HG02840 (cell line): ENCODE results near the gene HSD17B3.
"Not testable (repeated sequence)": the region's sequence is repeated elsewhere in the genome, so short reads cannot be mapped to it uniquely, and the experiment has no call there.

Experiments used
- ATAC-seq: cut with Tn5 transposase; IDR thresholded peaks from one replicate; pipeline ENCODE4 v1.9.1; 2021; ENCODE audit warnings: mild to moderate bottlenecking, moderate library complexity, moderate number of reproducible peaks; ENCODE audit not compliant: unreplicated experiment, low FRiP score

Gene HSD17B3

GRCh38 chr9:96302021-96302420 lies at the start of gene HSD17B3:
HSD17B3 (minus strand) TSS chr9:96302176; CDS start chr9:96302104, 72 bp downstream.
- no peak for ATAC-seq

DNA sequence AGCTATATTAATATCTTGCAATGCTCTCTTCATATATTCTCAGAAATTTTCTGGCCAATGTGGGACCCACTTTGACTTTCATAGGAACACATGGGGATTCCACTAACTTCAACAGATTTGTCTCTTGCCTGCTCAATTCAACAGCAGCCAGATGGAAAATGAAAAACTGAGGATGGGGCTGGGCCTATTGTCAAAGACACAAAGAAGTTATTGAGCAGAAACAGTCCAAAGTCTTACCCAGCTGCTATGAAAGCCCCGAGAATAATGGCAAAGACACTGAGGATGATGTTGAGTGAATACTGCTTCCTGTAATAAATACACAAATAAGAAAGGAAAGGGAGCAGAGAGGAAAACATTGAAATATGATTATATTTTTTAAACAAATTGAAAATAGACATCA lies 48.9 kb upstream of the HSD17B3 start:
- ATAC-seq: no peak

DNA sequence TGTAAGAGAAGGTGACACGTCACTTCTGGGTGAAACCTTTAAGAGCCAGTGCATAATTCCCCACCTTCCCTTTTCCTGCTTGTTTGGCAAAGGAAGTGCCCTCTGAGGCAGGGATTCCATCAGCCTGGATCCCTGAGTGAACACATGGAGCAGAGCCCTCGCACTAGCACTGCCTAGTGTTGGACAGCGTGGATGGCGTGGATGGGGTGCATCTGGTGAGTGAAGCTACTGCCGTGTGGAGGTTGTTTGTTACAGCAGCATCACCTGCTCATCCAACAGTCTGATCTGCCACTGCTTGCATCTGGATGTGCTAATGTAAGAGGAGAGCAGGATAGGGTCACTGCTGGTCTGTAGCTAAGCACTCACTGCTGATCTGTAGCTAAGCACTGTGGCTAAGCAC lies 46.3 kb upstream of the HSD17B3 start:
- no peak for ATAC-seq

DNA sequence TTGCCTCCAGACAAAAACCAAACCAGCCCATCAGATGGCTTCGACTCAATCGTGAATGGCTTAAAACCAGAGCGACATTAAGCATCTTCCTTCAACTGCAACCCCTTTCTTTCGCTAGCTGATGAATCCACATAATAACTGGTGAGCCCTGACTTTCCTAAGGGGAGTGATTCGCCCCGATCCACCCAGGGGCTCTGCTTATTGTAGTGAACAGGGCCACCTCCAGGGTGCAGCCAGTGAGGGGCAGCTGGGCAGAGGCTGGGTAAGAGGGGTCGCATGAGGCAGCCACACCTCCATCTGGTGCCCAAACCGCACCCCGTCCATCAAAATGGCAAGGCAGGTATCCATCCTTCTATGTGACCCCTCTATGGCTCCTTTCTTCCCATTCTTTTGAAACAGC lies 43.6 kb upstream of the HSD17B3 start:
- ATAC-seq: no peak

DNA sequence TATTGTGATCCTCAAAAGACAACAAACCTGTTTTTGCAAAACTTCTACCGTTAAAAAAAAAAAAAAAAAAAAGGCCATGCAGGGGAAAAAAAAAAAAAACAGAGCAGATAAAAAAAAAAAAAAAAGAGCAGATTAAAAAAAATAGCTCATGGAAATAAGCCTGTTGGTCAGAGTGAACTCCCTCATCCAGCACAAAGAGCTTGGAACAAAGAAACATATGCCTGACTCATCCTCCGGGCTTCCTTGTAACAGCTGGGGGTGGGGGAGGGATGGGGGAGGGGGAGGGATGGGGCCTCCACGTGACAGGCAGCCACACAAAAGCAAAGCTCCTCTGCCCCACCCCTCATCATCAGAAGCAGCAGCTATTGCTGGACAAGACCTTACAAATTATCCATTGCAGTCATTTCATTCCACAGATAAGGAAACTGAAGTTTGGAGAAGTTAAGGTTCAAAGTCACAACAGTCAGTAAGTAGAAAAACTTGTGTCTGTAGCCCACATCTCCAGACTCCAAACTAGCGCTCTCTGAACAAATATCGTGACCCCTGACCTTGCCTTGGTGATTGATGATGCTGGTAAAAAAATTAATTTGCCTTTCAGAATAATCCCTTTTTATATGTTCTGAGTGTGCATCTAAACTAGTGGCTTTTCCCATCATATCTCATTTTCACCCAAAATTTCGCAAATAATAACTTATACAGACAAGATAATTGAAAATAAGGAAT lies 42.6 kb upstream of the HSD17B3 start:
- no peak for ATAC-seq

GRCh38 chr9:96343515-96344360 lies 41.8 kb upstream of the HSD17B3 start:
- ATAC-seq: no peak

- no peak for ATAC-seq
These were observed 40.7 kb upstream of the HSD17B3 start for GRCh38 chr9:96342571-96343245.

DNA sequence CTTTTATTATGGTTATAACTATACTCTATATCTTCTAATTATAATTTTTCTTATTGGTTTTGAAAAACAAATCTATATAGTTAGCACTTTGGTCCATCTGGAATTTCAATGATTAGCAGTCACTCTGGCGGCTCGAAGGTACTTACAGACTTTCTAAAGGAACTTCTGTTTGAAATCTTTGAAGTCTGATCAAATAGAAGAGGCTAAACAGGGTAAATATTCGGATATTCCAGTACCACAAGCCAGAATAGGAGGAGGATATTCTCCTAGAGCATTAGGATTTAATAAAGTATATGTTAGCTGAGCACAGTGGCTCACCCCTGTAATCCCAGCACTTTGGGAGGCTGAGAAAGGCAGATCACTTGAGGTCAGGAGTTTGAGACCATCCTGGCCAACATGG lies 38.7 kb upstream of the HSD17B3 start:
- no peak for ATAC-seq

DNA sequence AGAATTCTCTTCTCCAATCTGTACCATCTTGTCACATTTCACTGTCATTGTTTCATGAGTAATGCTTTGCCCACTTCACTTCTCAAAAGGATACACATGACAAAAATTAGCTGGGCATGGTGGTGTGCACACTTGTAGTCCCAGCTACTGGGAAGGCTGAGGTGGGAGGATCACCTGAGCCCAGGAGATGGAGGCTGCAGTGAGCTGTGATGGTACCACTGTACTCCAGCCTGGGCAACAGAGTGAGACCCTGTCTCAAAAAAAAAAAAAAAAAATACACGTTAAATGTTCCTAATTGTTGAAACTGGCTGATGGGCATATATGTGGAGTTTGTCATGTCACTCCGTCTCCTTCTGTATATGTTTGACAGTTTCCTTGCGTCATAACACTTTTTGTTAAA lies 36.3 kb upstream of the HSD17B3 start:
- no peak for ATAC-seq

DNA sequence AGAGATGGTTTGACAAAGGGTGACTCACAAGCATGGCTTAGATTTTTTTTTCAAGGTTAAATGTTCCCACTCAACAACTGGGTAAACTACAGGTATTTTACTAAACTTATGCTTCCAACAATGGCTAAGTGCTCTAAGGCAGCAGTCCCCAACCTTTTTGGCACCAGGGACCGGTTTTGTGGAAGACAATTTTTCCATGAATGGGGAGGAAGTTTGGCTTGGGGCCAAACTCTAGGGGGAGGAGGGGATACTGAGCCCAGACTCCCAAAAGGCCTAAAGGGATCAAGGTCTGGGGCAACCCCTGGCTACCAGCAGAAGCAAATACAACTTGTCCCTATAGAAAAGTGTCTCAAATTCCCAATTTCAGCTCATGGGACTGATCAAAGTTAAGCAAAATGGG lies 32.0 kb upstream of the HSD17B3 start:
- no peak for ATAC-seq

DNA sequence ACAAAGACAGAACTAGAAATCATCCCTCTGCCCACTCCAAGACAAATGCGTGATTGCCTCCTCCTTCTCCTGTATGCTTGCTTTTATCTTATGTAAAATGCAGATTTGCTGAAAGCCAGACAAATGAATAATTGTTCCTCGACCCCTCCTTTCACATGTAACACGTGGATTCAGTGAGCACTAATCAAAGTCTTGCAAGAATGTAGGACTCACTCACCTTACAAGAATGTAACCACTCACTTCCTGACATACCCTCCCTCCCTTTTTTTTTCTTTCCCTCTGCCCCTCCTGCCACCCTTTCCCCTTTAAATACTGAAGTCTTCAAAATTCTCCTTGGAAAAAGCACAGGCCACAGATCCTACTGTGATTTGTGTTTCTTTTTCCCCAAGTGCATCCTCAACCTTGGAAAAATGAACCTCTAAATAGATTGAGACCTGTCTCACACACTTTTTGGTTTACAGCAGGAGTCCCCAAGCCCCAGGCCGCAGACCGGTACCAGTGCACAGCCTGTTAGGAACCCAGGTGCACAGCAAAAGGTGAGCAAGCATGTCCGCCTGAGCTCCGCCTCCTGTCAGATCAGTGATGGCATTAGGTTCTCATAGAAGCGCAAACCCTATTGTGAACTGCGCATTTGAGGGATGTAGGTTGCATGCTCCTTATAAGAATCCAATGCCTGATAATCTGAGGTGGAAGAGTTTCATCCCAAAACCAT lies 29.4 kb upstream of the HSD17B3 start:
- no peak for ATAC-seq

DNA sequence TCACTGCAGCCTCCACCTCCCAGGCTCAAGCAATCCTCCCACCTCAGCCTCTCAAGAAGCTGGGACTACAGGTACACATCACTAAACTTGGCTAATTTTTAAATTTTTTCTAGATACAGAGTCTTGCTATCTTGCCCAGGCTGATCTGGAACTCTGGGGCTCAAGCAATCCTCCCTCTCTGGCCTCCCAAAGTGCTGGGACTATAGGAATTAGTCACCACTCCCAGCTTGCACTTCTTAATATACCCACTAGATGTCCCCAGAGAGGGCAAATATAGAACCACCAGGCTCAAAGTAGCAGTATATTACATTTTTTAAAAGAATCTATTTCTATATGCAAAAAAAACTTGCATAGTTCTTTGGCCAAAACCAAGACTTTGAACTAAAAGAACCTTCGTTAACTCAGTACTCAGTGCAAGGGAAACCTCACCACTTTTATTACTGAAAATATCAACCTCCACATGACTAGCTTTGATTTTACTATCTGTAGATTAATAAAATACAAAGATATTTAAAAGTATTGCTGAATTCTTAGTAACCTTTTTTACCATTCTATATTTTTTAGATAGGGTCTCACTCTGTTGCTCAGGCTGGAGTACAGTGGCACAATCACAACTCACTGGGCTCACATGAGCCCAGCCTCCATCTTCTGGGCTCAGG lies 25.8 kb upstream of the HSD17B3 start:
- ATAC-seq: no peak

DNA sequence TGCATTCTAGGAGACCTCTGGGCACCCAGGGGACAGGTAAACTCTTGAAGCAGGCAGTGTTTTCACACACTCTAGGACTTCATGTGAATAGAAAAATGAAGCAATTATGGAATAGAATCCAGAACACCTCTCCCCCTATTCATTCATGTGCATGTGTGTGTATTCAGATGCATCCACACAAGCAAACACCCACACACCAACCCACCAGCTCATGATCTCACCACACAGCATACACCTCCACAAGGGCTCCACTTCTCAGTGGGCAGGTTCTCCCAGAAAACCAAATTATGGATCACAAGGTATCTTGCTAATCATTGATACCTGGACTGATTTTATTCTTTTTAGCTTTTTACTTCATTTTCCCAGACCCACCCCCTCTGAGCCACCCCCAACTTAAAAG lies 21.2 kb upstream of the HSD17B3 start:
- no peak for ATAC-seq

DNA sequence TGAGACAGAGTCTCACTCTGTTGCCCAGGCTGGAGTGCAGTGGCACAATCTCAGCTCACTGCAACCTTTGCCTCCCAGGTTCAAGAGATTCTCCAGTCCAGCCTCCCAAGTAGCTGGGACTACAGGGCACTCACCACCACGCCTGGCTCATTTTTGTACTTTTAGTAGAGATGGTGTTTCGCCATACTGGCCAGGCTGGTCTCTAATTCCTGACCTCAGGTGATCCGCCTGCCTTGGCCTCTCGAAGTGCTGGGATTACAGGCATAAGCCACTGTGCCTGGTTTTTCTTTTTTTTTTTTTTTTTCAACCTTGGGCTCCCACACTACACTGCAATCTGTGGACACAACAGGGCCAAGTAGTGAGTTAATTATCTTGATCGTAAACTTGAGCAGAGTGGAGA lies 20.8 kb upstream of the HSD17B3 start:
- not testable (repeated sequence) for ATAC-seq

DNA sequence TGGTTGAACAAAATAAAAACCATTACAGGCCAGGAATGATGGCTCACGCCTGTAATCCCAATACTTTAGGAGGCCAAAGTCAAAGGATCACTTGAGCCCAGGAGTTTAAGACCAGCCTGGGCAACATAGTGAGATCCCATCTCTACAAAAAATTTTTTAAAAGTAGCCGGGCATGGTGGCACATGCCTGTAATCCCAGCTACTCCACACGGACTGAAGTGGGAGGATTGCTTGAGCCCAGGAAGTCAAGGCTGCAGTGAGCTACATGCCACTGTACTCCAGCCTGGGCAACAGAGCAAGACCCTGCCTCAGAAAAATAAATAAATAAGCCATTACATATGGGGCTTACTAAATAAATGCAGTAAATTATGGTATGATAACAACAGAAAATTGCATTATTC lies 20.2 kb upstream of the HSD17B3 start:
- ATAC-seq: not testable (repeated sequence)

- ATAC-seq: no peak
These were observed 19.5 kb upstream of the HSD17B3 start for GRCh38 chr9:96321515-96321914.

DNA sequence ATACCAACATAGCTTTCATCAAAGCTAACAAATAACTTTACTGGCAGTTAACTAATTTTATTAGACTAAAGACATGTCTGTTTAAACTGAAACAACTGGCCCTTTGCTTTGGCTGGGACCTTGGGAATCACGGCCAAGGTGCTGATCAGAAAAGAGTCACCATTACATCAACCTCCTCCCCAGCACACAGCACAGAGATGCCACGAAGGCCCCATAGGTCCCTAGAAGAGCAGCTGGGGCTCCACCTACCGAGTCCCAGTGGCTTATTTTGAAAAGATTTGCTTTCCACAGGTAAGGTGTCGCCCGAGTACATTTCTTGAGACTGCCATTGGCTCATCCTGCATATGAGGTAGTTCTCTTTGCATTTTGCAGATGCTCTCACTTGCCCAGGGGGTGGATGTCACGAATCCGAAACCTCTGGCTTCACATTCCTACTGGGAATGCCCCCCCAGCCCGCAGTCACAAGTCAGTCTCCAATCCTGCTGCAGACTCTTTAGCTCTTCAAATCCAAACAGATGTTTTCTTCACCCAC lies 18.8 kb upstream of the HSD17B3 start:
- ATAC-seq: no peak

DNA sequence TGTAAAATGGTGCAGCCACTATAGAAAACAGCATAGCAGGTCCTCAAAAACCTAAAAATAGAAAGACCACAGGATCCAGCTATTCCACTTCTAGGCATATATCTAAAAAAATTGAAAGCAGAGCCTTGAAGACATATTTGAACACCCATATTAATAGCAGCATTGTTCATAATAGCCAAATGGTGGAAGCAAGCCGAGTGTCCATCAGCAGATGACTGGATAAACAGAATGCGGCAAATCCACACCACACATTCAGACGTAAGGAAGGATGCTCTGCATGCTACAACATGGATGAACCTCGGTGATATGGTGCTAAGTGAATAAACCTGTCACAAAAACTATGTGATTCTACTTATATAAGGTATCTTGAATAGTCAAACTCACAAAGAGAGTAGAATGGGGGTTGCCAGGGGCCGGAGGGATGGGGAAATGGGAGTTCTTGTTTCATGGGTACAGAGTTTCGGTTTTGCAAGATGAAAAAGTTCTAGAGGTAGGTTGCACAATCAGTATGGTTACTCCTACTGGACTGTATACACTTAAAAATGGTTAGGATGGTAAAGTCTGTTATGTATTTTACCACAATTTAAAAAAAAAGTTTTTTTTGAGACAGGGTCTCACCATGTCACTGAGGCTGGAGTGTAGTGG lies 17.1 kb upstream of the HSD17B3 start:
- no peak for ATAC-seq

DNA sequence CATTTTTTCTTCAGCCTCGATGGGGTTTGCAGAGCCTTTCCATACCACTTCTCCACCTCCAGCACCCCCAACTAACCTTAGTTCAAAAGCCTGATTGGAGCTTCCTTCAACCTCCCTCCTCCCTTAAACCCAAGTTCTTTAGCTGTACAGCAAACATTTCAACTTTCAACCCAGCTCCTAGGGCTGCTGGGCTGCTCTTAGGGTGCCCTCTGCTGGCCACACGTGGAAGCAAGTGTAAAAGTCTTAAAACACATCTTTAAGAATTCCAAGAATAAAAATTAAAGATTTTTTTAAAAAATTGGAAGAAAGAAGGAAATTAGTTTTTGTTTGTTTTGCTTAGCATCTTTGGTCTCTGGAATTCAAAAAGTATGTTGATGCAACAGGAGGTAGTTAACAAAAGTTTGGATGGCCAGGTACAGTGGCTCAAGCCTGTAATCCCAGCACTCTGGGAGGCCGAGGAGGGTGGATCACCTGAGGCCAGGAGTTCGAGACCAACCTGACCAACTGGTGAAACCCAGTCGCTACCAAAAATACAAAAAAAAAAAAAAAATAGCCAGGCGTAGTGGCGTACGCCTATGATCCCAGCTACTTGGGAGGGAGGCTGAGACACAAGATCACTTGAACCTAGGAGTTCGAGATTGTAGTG lies 15.5 kb upstream of the HSD17B3 start:
- ATAC-seq: no peak
